Activated CD4-positive, alpha-beta memory T cell treated with anti-CD3 and anti-CD28 coated beads, Interleukin-2, amount 10 ng/mL, durations not matched to agents 7 days and 5 days (primary cell): ENCODE measurements around the gene BTG1. TPM values are rescaled to one million over a fixed set of nuclear protein-coding genes. Genes with fewer than 3 reads are reported as not detected.

ENCODE experiments used
- CTCF ChIA-PET: fragments of 350-600 bp; sonication (Branson Sonifier 250); formaldehyde crosslinking; loops from one replicate; lab custom pipeline; 2021; ENCODE audit warnings: antibody characterized with exemption, inconsistent platforms; lab: Charles Lee
- POLR2A ChIA-PET: fragments of 350-600 bp; sonication (Branson Sonifier 250); formaldehyde crosslinking; loops from one replicate; lab custom pipeline; 2021; ENCODE audit warnings: antibody characterized with exemption; lab: Charles Lee
- DNase-seq: peaks from one replicate; pipeline ENCODE4 v3.0.0-alpha.2; 2020
- H3K27ac Mint-ChIP-seq: one replicate; pipeline ENCODE4 v1.8.0; 2021; ENCODE audit warnings: mild to moderate bottlenecking, mixed read lengths
- H3K27me3 Mint-ChIP-seq: one replicate; pipeline ENCODE4 v1.8.0; 2021; ENCODE audit warnings: mixed read lengths
- H3K36me3 Mint-ChIP-seq: one replicate; pipeline ENCODE4 v1.8.0; 2021; ENCODE audit warnings: low read depth, mixed read lengths
- H3K4me1 Mint-ChIP-seq: one replicate; pipeline ENCODE4 v1.8.0; 2021; ENCODE audit warnings: mixed read lengths
- H3K4me3 Mint-ChIP-seq: one replicate; pipeline ENCODE4 v1.8.0; 2021; ENCODE audit warnings: mild to moderate bottlenecking, mixed read lengths
- H3K9me3 Mint-ChIP-seq: one replicate; pipeline ENCODE4 v1.8.0; 2021; ENCODE audit warnings: mixed read lengths
- total RNA-seq, 2 experiments: library from RNA; stranded (reverse); gene quantifications; one replicate each; pipeline ENCODE4 v1.2.3, GENCODE V29; 2021

The BTG1 gene
- total RNA-seq, 2 experiments from 2014 or later = 217 to 227 TPM

DNA sequence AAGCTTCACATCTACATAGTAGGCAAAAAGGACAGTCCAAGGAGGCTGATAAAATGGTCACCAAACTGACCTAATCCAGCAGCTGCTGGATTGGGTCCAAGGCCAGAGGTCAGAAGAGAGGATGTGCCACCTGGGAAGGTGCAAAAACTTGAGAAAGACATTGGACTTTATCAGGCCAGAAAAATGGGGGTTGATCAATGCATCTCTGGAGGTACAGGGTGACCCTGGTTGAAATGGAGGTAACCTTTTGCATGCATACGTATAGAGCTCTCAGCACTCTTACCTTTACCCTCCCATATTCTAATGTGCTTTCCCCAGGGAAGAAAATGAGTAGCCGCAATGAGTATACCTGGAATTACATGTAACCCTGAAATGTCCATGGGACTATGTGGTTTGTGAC, 16.0 kb downstream of the BTG1 start:
- CTCF ChIA-PET = no interaction called here
- H3K4me1 Mint-ChIP-seq = peaks cover 62% of the 10 kb centered on the region
- DNase-seq = no peak
- H3K36me3 Mint-ChIP-seq = peaks cover 56% of the 10 kb centered on the region
- no peak overlapping the region for H3K27ac Mint-ChIP-seq
- POLR2A ChIA-PET = interaction anchor here (1.1 to 10.0 kb wide), 4 partner anchors 8 to 99 kb away, joined by 3 to 397 read pairs (median 6); partner anchors contain the start of gene BTG1
- H3K4me3 Mint-ChIP-seq = no peak overlapping the region
- H3K27me3 Mint-ChIP-seq = no peaks in the 10 kb centered on the region
- H3K9me3 Mint-ChIP-seq = peaks cover 10% of the 10 kb centered on the region

GRCh38 chr12:92128612-92129011, 17.0 kb downstream of the BTG1 start:
- no peak overlapping the region for H3K4me3 Mint-ChIP-seq
- ChIA-PET POLR2A (no interaction called here), CTCF (no interaction called here)
- no peak for DNase-seq
- H3K9me3 Mint-ChIP-seq = peaks cover 10% of the 10 kb centered on the region
- H3K27me3 Mint-ChIP-seq = no peaks in the 10 kb centered on the region
- H3K36me3 Mint-ChIP-seq = peaks cover 52% of the 10 kb centered on the region
- no peak overlapping the region for H3K27ac Mint-ChIP-seq
- peaks cover 62% of the 10 kb centered on the region for H3K4me1 Mint-ChIP-seq

GRCh38 chr12:92124689-92125029, 21.0 kb downstream of the BTG1 start:
- Mint-ChIP-seq H3K27ac (no peak overlapping the region), H3K4me3 (no peak overlapping the region), H3K27me3 (no peaks in the 10 kb centered on the region), H3K4me1 (peaks cover 30% of the 10 kb centered on the region), H3K9me3 (peaks cover 15% of the 10 kb centered on the region), H3K36me3 (peaks cover 37% of the 10 kb centered on the region)
- no peak for DNase-seq
- CTCF ChIA-PET = interaction anchor here (1.1 kb wide), 1 partner anchor 133 kb away, joined by 4 read pairs; no protein-coding TSS in a partner anchor
- POLR2A ChIA-PET = interaction anchor here (0.8 to 1.5 kb wide), 4 partner anchors 9 to 20 kb away, joined by 3 to 5 read pairs (median 3); no protein-coding TSS in a partner anchor

GRCh38 chr12:92123780-92124688, 21.6 kb downstream of the BTG1 start:
- DNase-seq = no peak
- H3K27me3 Mint-ChIP-seq = no peaks in the 10 kb centered on the region
- ChIA-PET POLR2A (interaction anchor here (0.8 to 2.0 kb wide), 6 partner anchors 10 to 22 kb away, joined by 3 to 7 read pairs (median 4); partner anchors contain the start of gene BTG1), CTCF (interaction anchor here (0.6 to 1.1 kb wide), 2 partner anchors 133 to 344 kb away, joined by 3 to 4 read pairs; no protein-coding TSS in a partner anchor)
- H3K9me3 Mint-ChIP-seq = peaks cover 15% of the 10 kb centered on the region
- H3K36me3 Mint-ChIP-seq = peaks cover 37% of the 10 kb centered on the region
- peaks cover 33% of the 10 kb centered on the region for H3K4me1 Mint-ChIP-seq
- no peak overlapping the region for H3K4me3 Mint-ChIP-seq
- H3K27ac Mint-ChIP-seq = no peak overlapping the region

GRCh38 chr12:92122941-92123779, 22.5 kb downstream of the BTG1 start:
- Mint-ChIP-seq H3K4me3 (no peak overlapping the region), H3K27me3 (no peaks in the 10 kb centered on the region), H3K9me3 (peaks cover 20% of the 10 kb centered on the region), H3K4me1 (peaks cover 35% of the 10 kb centered on the region), H3K27ac (no peak overlapping the region), H3K36me3 (peaks cover 38% of the 10 kb centered on the region)
- POLR2A ChIA-PET = interaction anchor here (0.6 to 2.0 kb wide), 4 partner anchors 11 to 23 kb away, joined by 3 to 7 read pairs (median 4); partner anchors contain the start of gene BTG1
- CTCF ChIA-PET = interaction anchor here (0.6 to 1.1 kb wide), 2 partner anchors 311 to 343 kb away, joined by 3 to 4 read pairs; no protein-coding TSS in a partner anchor
- no peak for DNase-seq

DNA sequence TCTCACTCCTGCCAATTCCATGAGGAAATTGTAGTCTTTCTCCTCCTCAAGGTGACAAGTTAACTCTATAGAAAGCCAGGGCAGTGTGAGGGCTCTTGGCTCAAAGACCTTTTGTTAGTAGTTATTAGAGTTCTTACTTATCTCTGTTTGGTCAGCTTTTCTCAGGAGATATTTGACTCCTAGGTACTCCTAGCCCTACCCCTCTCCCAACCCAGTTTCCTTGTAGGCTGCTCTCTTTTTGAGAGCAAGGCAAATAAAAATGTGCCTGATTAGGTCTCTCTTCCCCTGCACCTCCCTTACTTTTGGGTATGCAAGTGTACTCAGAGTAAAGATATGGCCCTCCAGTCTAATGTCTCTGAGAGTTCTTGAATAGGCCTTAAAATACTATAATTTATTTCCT, 23.8 kb downstream of the BTG1 start:
- CTCF ChIA-PET = no interaction called here
- DNase-seq = no peak
- Mint-ChIP-seq H3K27me3 (no peaks in the 10 kb centered on the region), H3K9me3 (peaks cover 19% of the 10 kb centered on the region), H3K36me3 (peaks cover 37% of the 10 kb centered on the region), H3K4me3 (no peak overlapping the region), H3K27ac (no peak overlapping the region), H3K4me1 (peaks cover 33% of the 10 kb centered on the region)
- POLR2A ChIA-PET = interaction anchor here (0.9 kb wide), 1 partner anchor 15 kb away, joined by 4 read pairs; no protein-coding TSS in a partner anchor

- POLR2A ChIA-PET = interaction anchor here (0.6 to 1.2 kb wide), 2 partner anchors 22 to 25 kb away, joined by 4 read pairs; no protein-coding TSS in a partner anchor
These were observed 26.7 kb downstream of the BTG1 start for GRCh38 chr12:92118826-92119536.

GRCh38 chr12:92114834-92115233, 30.8 kb downstream of the BTG1 start:
- CTCF ChIA-PET = interaction anchor here (0.7 kb wide), 1 partner anchor 12 kb away, joined by 3 read pairs; no protein-coding TSS in a partner anchor
- DNase-seq = no peak
- no peak overlapping the region for H3K27ac Mint-ChIP-seq
- H3K9me3 Mint-ChIP-seq = peaks cover 12% of the 10 kb centered on the region
- peaks cover 24% of the 10 kb centered on the region for H3K36me3 Mint-ChIP-seq
- POLR2A ChIA-PET = interaction anchor here (1.3 to 1.6 kb wide), 6 partner anchors 18 to 71 kb away, joined by 3 to 5 read pairs (median 4); partner anchors contain the start of gene BTG1
- peaks cover 39% of the 10 kb centered on the region for H3K4me1 Mint-ChIP-seq
- no peaks in the 10 kb centered on the region for H3K27me3 Mint-ChIP-seq
- no peak overlapping the region for H3K4me3 Mint-ChIP-seq

More at GRCh38 chr12:92118826-92119536, 26.7 kb downstream of the BTG1 start:
- Mint-ChIP-seq H3K9me3 (peaks cover 16% of the 10 kb centered on the region), H3K4me3 (no peak overlapping the region), H3K36me3 (peaks cover 31% of the 10 kb centered on the region), H3K4me1 (peaks cover 35% of the 10 kb centered on the region), H3K27me3 (no peaks in the 10 kb centered on the region), H3K27ac (no peak overlapping the region)
- CTCF ChIA-PET = no interaction called here
- no peak for DNase-seq

- ChIA-PET CTCF (no interaction called here), POLR2A (interaction anchor here (1.6 kb wide), 1 partner anchor 26 kb away, joined by 7 read pairs; no protein-coding TSS in a partner anchor)
- Mint-ChIP-seq H3K9me3 (peaks cover 2% of the 10 kb centered on the region), H3K36me3 (peaks cover 8% of the 10 kb centered on the region), H3K27ac (no peak overlapping the region), H3K4me3 (no peak overlapping the region), H3K27me3 (no peaks in the 10 kb centered on the region), H3K4me1 (peaks cover 31% of the 10 kb centered on the region)
- no peak for DNase-seq
These were observed 34.4 kb downstream of the BTG1 start for GRCh38 chr12:92111256-92111655.

DNA sequence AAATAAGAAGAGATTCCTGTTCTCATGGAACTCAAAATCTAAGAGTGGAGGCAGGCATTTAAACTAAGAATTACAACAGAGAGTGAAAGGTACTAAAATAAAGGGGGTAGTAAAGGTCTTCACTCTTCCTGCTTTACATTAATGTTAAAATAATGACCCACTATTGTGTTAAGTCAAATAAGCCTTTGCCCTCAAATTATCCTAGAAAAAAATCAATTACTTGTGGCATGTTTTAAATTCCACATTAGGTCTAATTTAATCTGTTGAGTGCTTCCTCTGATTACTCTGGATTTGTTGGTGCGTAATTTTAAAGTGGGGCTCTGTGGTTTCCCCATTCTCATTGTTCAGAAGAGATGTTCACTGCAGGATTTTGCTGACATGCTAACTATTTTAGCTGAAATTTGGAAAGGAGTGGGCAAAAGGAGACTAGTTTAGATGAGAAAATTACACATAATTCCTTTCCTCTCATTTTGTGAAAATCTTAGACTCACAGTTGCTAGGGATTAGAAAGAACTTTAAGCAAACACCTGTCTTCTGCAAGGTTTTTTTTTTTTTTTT, 35.5 kb downstream of the BTG1 start:
- Mint-ChIP-seq H3K4me1 (peaks cover 29% of the 10 kb centered on the region), H3K27me3 (no peaks in the 10 kb centered on the region), H3K36me3 (peaks cover 7% of the 10 kb centered on the region), H3K27ac (no peak overlapping the region), H3K9me3 (peaks cover 2% of the 10 kb centered on the region), H3K4me3 (no peak overlapping the region)
- POLR2A ChIA-PET = no interaction called here
- no peak for DNase-seq
- CTCF ChIA-PET = interaction anchor here (0.7 kb wide), 1 partner anchor 97 kb away, joined by 4 read pairs; no protein-coding TSS in a partner anchor

DNA sequence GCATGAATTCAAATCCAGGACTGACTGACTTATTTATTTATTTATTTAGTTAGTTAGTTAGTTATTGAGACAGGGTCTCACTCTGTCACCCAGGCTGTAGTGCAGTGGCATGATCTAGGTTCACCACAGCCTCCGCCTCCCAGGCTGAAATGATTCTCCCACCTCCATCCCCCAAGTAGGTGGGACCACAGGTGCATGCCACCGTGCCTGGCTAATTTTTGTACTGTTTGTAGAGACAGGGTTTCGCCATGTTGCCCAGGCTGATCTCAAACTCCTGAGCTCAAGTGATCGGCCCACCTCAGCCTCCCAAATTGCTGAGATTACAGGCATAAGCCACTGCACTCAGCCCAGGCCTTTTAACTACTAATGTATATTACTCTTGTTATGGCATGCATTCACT, 36.0 kb downstream of the BTG1 start:
- DNase-seq = no peak

More for the DNA sequence above, 36.0 kb downstream of the BTG1 start:
- Mint-ChIP-seq H3K9me3 (peaks cover 2% of the 10 kb centered on the region), H3K27me3 (no peaks in the 10 kb centered on the region), H3K4me3 (no peak overlapping the region), H3K4me1 (peaks cover 24% of the 10 kb centered on the region), H3K36me3 (peaks cover 3% of the 10 kb centered on the region), H3K27ac (no peak overlapping the region)
- POLR2A ChIA-PET = no interaction called here
- CTCF ChIA-PET = no interaction called here
